HG03342 (cell line): ENCODE measurements around the gene USP24.
"Not testable (repeated sequence)": the region's sequence is repeated elsewhere in the genome, so short reads cannot be mapped to it uniquely, and the experiment has no call there.

Experiments
- ATAC-seq: cut with Tn5 transposase; IDR thresholded peaks from one replicate; pipeline ENCODE4 v1.9.1; 2021; ENCODE audit warnings: mild to moderate bottlenecking, moderate library complexity; ENCODE audit not compliant: unreplicated experiment

Gene USP24

DNA sequence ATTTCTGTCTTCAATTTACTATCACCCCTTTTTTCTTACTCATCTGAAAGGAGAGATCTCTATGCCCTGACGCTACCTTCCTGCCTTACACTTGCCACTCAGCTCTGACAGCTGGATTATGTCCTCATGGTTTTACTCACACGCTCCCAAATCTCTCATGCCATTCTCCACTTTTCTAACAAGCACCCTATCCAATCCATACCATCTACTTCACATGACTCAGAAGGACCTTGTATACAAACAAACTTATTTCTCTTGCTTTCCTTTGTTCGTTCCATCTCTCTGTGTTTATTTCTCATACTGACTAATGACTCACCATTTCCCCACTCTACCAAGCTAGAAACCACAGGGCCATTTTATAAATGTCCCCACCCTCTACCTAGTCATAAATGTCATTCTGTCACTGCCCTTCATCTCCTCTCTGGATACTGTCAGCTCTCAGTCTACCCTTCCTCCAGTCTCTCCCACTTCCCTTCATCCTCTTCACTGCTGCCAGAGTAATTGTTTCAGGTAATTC lies 87.3 kb downstream of the USP24 start:
- peak; percentile 72 for ATAC-seq

DNA sequence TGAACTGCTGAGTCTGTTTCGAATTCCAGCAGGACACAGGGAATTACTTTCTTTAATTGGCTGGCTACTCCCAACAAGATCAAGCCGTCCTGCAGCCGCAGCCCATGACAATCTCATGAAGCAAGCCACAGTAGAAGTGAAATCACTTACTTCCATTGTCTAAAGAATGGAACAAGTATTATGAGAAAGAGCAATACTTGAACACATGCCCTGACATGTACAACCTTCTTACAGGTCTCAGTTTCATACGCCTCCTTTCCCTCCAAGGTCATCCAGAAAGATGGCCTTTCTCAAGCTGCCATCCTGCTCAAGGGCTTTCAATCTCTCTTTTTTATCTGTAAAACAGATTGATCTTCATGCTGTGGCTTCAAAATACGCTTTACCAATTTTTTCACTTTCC lies 90.7 kb downstream of the USP24 start:
- ATAC-seq: no peak

DNA sequence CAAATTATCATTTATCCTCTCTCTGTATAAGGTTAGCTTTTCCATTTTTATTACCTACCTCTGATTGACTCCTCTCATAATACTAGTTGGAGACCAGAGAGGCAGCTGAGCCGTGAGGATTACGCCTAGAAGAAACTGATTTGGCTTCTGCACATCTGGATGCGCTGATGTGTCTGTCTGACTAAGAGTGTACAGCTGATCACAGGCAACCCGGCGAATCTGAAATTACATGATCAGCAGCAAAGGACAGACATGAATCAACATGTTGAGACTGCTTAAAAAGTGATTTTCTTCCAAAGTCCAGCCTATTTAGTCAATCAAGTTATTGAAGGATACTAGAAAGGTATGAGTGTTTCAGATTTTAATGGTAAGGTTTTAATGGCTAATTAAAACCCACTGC lies 94.6 kb downstream of the USP24 start:
- no peak for ATAC-seq

DNA sequence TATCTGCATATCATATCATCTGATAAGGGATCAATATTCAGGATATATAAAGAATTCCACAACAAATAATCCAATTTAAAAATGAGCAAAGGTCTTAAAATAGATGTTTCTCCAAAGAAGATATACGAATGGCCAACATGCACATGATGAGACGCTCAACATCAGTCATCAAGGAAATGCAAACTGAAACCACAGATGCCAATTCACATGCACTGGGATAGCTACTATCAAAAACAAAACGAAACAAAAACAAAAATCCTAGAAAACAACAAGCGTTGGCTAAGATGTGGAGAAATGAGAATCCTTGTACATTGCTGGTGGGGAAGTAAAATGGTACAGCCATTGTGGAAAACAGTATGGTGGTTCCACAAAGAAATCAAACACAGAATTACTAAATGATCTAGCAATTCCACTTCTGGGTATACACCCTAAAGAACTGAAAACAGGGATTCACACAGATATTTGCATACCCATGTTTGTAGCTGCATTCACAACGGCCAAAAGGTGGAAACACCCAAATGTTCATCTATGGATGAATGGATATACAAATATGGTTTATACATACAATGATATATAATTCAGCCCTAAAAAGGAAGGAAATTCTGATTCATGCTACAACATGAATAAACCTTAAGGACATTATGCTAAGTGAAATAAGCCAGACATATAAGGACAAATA lies 96.4 kb downstream of the USP24 start:
- no peak for ATAC-seq

DNA sequence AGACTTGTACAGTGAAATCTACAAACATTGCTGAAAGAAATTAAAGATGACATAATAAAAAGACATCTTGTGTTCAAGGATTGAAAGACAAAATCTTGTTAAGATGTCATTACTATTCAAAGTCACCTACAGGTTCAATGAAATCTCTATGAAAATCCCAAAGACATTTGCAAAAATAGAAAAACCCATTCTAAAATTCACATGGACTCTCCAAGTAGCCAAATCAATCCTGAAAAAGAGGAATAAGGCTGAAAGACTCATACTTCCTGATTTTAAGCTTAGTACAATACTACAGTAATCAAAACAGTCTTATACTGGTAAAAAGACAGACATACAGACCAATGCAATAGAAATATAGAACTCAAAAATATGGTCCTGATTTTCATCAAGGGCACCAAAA lies 97.2 kb downstream of the USP24 start:
- no peak for ATAC-seq

DNA sequence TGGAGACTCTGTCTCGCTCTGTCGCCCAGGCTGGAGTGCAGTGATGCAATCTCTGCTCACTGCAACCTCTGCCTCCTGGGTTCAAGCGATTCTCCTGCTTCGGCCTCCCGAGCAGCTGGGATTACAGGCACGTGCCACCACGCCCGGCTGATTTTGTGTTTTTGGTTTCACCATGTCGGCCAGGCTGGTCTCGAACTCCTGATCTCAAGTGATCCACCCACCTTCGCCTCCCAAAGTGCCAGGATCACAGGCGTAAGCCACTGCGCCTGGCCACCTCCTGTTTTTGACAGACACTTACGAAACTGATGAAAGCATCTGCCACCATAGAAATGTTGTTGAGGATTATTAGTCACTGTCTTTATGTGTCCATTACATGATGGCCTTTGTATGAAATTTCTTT lies 106.2 kb downstream of the USP24 start:
- ATAC-seq: not testable (repeated sequence)

DNA sequence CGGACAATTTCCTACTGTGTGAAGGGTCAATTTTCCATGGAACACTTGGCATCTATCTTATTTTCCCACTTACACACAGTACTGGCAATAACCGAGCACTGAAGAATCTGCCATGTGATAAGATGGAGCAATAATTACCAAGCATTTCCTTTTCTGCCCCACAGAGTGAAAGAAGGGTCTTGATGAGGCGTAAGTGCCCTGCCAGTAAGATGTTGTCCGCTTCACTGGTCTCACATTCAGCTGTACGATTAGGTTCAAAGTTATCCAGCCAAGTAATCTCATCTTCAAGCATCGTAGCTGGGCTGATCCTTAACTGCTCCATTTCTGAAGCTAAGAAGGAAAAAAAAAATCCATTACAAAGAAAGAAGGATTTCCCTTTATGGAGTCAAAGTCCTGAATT lies 108.1 kb downstream of the USP24 start:
- ATAC-seq: no peak

DNA sequence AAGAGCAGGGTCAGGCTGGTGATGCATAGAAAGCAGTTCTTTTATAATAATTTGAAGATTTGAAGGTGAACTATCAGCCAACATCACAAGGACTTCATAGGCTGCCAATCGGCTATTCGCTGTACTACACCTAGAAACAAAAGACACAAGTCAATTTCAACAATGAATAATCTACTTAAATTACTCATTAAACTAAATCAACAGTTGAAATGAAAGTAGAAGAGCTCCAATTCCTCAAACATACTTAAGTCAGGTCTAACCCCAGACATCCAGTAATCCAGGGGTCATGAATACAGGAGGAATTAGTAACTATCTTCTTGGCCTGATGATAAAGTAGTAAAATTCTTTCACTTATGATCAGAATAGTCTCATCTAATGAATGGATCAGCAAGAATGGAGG lies 111.3 kb downstream of the USP24 start:
- no peak for ATAC-seq

DNA sequence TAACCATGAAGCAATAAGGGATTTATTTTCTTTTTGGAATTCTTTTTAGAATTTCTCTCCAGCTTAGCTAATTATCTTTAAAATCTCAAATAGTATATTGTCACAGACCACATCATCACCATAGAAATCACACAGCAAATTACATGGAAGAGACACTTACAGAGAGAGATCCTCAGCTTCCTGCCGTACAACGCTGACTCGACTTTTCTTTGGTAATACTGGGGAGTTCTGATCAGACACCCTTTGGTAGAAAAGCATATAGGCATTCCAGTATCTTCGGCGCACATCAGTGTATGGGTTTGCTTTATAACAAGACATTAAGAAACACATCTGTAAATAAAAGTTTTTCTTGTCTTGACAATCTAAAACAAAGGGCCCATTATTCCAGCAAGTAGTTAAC lies 120.1 kb downstream of the USP24 start:
- ATAC-seq: no peak

DNA sequence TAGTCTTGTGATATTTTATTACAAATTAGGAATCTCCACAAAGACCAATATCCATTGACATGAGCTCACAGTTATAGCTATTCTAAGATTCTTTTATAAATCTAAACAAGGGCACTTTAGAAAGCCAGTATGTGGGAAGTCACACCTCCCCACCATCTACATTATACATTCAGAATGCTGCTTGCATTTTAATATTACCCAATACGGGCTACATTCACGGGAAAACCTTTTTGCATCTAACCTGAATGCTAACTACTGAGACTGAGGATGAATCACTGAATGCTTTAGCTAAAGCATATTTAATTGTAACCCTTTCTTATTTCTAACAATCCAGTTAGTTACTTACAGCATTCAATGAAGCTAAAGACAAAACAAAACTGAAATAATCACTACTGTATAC lies 122.7 kb downstream of the USP24 start:
- no peak for ATAC-seq

DNA sequence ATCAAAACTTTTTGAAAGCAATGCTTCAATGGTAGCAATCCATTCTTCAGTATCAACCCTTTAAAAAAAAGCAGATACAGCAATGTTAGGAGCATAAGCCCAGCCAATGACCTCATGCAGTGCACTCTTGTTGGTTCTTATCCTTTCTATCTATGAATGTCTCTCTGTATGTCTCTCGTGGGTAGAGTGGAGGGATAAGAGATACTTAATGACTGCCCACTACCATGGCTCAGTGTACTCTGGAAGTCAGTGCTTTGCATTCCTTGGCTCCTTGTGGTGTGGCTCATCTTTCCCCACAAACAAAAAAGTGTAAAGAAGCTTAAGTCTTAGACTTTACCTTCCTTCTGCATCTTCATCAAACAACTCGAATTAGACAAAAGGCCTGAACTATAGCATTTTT lies 125.5 kb downstream of the USP24 start:
- no peak for ATAC-seq

DNA sequence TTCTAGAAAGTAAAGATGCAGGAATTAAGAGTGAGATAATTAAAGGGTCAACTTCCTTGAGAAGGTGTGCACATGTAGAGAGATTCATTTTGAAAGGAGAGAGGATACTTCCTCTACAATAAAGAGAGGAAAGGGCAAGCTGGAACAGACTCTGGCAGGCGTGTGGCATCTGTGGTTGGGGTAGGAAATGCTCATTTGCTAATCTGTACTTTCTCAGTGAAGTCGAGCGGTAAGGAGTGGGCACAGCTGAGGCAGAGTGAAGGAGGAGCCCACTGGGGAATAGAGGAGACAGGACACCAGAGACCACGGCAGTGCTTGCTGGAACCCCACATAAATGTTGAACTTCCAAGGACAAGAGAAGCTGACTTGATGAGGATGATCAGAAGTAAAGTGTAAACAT lies 126.8 kb downstream of the USP24 start:
- no peak for ATAC-seq

DNA sequence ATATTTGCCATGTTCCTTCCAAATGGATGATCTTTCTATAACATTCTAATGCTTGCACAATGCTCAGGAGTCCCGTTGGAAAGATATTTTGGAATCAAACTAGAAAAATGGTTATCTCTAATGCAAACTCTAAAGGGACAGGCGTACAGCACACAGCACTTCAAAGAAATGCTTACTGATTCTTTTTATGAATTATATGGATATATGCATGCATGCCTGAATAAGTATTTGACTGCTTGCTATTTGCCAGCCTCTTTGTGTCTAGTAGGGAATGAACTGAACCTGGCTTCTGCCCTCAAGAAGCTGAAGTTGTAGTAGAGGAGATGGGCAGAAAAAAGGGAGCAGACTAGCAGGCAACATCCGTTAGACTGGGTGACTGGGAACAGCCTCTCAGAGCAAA lies 127.7 kb downstream of the USP24 start:
- ATAC-seq: no peak

DNA sequence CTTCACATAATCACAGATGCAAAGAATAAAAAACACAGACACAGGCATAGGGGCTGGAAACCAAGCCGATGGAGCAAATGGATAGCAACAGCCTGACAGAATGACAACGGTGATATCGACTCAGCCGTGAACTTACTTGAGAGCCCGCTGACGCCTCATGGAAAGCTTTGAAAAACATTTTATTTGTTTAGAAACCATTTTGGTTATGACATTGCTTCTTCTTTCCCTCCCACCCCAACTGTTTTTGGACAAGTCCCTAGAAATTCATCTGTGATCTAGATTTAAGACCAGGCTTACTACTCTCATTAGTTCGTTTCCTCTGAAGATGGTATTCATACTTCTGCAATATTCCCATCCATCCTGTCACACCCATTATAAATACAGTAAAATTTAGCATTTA lies 130.9 kb downstream of the USP24 start:
- ATAC-seq: no peak

DNA sequence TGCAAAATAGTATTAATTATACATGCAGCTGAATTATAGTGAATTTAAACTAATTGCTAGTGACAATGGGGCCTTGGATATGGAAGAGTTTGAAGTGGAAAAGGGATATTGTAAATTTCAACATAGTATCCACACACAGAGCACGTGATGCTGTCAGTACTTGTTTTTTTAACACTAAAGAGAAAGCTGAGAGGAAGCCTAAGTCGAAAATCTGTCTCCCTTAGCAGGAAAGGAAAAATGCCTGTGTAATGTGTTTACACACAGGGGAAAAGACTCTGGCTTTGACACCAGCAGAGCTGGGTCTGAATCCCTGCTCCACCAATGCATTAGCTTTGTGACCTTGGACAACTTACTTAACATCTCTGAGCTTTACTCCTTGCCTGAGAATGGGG lies 133.3 kb downstream of the USP24 start:
- ATAC-seq: no peak

DNA sequence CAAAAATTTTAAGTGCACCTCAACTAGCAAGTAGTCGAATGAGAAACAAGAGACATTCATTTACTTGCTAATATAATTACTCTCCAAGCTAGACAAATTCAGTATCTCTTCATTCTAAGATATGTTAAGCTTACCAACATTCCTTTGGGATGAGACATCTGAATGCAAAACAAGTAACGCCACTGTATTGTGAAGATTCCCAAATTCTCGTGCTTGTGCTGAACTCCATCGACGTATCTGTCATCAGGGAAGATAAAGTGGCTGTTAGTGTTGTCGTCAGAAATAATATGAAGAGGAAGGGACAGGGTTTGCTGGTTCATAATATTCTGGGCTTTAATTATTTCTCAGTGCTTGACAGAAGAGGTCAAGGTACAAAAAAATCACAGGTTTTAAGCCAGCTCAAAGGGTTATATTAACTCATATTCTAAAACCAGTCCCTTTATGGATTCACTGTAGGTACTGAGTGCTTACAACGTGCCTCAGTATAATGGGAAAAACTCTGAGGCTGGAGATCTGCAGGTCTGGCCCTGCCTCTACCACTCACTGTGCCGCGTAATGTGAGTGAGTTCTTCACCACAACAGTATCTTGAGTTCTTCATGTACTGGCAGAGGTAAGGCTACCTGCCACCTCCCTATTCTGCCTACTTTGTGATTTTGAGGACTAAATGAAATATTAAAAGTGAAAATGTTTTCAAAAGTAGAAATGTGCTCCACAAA lies 133.8 kb downstream of the USP24 start:
- ATAC-seq: no peak

DNA sequence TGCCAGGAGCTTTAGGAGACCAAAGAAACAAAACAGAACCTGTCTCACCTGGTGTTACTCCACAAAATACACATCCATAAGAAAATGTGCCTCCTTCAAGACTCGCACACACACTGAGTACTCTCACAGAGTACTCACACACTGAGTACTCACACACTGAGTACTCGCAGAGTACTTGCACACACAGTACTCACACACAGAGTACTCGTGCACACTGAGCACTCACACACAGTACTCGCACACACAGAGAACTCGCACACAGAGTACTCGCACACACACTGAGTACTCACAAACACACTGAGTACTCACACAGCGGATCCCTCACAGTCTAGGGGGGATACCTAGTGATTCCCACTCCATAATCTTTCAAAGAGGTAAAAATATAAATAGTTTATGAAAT lies 135.5 kb downstream of the USP24 start:
- no peak for ATAC-seq

DNA sequence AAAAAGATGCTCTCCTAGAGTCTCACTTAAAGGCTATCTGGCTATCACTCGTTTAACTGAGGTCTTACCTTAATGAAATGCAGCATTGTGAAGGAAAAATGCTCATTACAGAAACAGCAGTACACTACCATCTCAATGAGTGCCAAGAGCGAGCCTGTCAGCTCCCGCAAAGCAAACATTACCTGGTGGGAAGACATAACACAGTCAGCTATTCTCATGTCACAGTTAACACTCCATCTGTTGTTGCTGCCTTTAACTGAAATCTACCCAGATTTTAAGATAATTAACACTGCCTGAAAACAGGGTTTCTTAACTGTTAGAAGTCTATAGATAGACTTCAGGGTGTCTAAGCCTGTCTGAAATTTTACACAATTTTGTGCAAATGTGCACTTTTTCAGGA lies 136.7 kb downstream of the USP24 start:
- no peak for ATAC-seq

DNA sequence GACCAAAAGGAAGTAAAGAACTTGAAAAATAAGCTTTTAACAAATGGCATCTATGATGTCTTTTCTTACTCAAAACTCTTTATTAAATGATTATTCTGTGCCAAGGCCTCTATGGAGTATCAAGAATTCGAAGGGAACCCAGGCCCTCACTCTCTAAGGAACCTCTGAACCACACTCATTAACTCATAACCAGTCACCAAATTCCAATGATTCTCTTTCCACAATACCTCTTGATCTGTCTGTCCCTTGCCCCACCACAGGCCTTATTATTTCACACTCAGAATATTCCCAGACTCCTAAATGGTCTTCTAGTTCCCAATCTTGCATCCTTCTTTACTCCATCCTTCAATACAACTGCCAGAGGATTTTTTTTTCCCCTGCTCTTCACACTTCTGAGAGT lies 138.8 kb downstream of the USP24 start:
- no peak for ATAC-seq

DNA sequence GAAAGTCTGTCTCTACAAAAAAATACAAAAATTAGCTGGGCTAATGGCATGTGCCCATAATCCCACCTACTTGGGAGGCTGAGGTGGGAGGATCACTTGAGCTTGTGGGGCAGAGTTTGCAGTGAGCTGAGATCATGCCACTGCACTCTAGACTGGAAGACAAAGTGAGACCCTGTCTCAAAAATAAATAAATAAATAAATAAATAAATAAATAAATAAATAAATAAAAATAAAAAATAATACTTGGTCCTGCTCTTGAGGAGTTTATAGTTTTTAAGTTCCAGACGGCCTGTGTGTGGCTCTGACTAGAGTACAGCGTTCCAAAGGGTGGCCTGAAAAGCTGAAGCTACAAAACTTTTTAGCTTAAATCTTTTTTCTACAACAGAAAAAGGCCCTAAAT lies 140.7 kb downstream of the USP24 start:
- no peak for ATAC-seq

DNA sequence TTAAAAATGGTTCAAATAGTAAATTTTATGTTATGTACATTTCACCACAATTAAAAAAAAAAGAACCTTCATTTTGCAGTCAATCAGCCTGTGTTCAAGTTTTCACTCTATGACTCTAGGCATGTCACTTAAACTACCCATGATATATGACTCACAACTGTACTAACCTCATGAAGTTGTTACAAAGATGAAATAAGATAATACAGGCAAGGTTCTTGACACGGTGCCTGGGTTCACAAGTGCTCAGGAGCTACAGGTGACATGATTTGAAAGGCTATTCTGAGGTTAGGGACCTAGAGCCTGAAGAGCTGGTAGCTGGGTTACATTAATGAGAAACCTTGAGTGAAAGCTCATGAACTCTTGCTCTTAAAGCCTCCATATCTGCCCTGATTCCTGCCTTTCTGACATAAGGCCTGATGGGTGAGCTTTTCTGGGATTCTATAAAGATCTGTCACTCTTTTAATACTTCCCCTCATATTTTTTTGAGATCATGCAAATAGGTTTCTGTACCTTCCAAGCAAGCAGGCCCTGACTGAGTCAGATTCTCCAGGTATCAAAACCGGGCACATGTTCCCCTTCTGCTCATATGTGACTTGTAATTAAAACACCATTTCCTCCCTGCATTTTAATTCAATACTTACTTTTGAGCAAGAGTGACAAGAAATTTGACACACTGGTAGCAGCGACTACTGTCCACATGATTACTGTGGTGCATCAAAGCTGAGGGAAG lies 141.8 kb downstream of the USP24 start:
- ATAC-seq: no peak

DNA sequence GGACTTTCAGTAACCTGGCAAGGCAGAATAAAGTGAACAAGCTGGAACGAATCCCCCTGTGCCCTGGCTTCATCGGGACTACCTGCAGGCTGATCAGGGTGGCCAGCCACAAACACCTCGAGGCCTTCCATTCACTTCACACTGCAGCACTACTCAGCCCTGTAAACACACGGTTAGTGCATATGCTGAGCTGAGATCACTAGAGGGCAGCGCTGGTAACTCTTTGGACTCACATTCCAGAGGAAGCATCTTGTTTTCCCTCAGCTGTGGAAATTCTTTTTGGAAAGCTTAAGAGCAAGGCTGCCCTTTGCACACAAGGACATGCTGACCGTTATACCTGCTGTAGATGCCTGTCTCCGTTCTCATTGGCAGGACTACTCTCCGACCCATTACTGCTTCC lies 143.7 kb downstream of the USP24 start:
- no peak for ATAC-seq
